NOMO-1 treated with dmso at 0.1 percent for 144 hours (cell line): ENCODE results near the gene IFNAR1.

Experiments
- DNase-seq: peaks from one replicate; lab custom pipeline; 2025; ENCODE audit not compliant: unreplicated experiment; lab: John Stamatoyannopoulos, UW

The IFNAR1 gene

DNA sequence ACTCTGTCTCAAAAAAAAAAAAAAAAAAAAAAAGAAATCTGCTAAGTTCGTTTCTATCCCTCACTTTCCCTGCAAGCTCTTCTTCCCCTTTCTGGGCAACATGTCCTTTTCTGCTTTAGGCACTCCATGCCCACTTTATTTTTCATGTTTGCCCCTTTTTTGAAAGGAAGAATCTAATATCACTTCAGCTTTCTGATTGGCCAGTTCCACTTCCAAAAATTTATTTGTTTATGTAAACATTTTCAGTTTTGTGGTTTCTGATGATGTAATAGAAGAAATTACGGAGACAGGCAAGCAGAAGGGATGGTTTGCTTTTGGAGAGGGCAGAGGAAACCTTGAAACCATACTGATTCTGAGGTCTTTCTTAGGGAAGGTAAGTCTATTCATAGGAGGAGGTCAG, 15.1 kb downstream of the IFNAR1 start:
- no peak for DNase-seq

DNA sequence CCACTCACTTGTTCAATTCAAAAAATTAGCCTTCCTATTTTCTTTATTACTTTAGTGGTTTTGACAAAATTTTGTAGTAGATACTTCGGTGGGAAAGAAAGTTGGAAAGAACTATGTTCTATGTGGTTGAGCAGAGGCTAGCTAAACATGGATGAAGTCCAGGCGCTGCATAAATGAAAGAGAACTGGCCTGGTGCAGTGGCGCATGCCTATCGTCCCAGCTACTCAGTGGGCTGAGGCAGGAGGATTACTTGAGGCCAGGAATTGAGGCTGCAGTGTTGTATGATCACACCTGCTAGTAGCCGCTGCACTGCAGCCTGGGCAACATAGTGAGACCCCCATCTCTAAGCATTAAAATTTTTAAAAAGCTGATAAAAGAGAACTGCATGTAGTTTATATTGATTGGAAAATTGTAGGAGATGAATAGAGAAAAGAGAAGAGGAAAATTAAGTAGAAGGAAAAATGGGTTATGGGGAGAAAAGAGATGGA, 21.0 kb downstream of the IFNAR1 start:
- DNase-seq = no peak

DNA sequence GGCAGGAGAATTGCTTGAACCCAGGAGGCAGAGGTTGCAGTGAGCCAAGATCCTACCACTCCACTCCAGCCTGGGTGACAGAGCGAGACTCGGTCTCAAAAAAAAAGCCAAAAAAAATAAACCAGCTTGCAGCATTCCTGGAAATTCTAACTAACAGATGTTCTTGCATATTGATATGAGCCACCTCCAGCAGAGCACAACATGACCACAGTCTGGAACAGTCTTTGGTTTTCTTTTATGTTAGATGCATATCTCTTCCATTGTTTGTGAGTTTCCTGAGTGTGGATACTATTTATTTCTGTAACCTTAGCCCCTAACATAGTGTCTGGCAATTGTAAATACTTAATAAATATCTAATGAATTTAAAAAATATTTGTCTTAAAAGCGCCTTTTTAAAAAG, 23.9 kb downstream of the IFNAR1 start:
- DNase-seq = no peak

DNA sequence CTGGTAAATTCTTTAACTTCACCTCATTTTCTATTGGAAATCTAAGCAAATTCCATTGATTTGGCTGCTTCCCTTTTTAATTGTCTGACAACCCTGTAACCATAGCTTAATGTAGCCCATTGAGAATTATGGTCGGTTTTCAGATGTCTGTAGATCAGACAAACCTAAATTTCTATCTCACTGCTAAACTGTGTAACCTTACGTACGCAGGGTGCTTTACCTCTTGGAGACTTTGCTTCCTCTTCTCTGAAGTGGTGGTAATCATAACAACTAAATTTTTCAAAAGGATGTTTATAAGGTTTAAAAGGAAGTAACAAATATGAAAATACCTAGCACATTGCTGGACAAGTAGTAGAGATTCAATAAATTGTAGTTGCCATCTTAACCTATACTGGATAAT, 25.9 kb downstream of the IFNAR1 start:
- DNase-seq = no peak

DNA sequence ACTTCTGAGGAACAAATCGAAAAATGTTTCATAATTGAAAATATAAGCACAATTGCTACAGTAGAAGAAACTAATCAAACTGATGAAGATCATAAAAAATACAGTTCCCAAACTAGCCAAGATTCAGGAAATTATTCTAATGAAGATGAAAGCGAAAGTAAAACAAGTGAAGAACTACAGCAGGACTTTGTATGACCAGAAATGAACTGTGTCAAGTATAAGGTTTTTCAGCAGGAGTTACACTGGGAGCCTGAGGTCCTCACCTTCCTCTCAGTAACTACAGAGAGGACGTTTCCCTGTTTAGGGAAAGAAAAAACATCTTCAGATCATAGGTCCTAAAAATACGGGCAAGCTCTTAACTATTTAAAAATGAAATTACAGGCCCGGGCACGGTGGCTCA, 30.6 kb downstream of the IFNAR1 start:
- no peak for DNase-seq

DNA sequence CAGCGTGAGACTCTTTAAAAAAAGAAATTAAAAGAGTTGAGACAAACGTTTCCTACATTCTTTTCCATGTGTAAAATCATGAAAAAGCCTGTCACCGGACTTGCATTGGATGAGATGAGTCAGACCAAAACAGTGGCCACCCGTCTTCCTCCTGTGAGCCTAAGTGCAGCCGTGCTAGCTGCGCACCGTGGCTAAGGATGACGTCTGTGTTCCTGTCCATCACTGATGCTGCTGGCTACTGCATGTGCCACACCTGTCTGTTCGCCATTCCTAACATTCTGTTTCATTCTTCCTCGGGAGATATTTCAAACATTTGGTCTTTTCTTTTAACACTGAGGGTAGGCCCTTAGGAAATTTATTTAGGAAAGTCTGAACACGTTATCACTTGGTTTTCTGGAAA, 31.2 kb downstream of the IFNAR1 start:
- no peak for DNase-seq

DNA sequence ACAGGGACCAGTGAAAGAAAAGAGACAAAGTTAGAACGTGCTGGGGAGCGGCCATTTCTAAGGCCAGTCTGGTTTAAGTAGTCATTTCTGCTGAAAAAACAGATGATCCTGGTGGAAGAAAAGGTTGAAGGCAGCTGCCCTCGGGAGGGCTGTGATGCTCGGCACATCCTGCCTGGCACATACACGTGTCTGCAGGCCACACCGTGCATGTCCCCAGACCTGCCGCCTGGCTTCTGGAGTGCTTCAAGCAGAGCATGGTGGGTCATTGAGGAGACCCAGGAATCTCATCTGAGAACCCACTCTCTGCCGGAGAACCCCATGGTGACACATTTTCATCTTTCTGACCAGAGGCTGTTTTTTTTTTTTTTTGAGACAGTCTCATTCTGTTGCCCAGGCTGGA, 32.4 kb downstream of the IFNAR1 start:
- DNase-seq = no peak

DNA sequence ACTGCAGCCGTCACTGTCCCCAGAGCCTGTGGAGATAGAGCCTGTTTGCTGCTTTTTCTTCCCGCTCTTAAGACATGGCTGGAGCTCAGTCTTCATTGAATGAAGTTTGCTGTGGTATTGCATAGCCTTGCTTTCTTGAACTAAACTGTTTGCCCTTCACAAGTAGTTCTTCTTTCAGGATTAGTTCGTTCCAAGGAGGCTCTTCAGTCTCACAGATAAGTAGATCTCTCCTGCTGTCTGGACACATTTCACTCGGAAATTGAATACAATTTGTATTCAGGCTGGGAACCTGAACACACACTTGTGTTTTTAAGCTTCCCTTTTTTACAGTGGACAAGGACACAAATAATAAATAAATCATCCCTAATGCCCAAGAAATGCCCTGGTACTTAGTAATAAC, 34.7 kb downstream of the IFNAR1 start:
- DNase-seq = no peak

DNA sequence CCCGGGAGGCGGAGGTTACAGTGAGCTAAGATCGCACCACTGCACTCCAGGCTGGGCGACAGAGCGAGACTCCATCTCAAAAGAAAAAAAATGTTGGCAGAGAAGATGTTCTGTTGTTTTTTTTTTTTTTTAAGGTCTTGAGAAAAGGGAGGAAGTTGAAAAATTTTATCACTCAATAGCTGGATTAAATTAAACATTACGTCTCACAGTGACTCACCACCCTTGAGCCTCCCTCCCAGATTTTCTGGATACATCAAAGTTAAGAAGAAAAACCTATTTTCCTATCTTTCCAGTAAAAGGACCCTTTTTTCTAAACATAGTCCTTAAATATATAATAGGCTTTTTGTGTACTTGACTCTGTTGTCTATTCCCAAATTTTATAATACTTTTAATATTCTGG, 35.5 kb downstream of the IFNAR1 start:
- DNase-seq = no peak

DNA sequence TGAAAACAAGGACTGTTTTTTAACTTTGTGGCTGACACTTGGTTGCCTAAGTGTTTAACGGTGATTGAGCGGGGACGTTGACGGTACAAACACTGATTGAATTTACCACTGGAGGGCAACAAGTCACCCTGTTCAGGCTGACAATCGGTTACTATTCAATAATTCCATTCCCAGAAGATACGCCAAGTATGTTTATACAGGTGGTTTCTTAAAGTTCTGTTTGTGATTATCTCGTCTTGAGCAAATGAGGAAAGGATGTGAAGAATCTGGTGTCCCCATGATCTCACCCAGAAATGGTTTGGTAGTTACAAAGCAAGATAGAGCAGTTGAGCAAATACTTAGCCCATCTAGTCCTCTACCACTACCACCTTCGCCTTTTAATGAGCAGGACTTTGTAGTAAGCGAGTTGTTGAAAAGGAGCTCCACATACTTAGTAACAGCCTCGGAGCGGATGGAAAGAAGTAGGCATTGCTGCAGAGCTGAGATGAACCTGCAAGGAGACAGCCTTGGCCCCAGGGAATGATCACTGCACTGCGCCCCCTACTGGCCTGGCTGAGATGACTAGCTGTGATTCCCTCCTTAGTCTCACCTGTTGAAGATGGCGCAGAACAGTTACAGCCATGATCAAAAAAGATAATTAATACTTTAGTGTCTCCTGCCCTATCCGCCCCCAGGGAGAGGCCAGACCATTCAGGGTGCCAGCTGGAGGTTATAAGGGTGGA, 36.3 kb downstream of the IFNAR1 start:
- peak; percentile 51 for DNase-seq

DNA sequence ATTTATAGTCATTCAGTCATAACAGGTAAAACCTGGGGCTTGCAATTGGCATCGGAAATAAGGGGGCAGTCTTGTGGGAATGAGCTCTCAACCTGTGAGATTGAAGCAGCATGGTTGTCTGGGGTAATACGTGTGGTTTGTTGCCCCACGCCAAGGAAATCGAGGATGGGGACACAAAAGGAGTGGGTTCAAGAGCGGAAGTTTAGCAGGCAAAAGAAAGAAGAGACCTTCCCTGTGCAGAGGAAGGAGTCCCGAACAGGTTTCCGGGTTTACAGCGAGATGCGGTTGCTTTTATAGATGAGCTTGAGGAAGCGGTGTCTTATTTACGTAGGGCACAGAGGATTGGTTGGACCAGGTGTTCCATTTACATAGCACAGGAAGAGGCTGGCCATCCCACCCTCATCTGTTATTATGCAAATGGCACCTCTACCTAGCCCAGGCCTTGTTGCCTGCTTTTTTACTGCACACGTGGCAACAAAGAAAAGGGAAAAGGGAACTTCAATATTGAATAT, 37.3 kb downstream of the IFNAR1 start:
- peak; percentile 81 for DNase-seq

DNA sequence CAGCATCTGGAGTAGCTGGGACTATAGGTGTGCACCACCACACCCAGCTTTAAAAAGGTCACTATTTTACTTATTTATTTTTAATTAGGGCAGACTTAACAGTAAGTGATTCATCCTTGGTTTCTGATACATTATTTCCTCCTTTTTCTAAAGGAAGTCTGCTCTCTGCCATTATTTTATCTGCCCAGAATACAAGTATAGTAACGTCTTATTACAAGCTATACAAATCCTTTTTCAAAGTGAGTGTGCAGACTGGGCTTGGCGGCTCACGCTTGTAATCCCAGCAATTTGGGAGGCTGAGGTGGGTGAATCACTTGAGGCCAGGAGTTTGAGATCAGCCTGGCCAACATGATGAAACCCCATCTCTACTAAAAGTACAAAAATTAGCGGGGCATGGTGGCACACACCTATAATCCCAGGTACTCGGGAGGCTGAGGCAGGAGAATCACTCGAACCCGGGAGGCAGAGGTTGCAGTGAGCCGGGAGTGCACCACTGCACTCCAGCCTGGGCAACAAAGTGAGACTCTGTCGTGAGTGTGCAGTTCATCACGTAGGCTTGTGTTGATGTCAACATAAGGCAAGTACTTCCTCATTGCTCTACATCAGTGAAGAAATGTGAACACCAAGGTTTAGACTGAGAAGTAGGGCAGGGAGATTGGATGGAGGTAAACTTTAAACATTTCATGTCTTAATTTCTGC, 39.3 kb downstream of the IFNAR1 start:
- peak; percentile 61 for DNase-seq

DNA sequence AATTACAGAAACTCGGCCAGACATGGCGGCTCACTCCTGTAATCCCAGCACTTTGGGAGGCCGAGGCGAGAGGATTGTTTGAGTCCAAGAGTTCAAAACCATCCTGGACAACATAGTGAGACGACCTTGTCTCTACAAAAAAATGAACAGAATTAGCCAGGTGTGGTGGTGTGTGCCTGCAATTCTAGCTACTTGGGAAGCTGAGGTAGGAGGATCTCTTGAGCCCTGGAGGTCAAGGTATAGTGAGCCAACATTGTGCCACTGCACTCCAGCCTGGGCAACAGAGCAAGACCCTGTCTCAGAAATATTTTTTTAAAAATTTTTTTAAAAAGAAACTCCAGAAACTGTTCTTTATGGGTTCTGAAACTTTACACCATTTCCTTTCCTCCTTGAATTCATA, 40.1 kb downstream of the IFNAR1 start:
- no peak for DNase-seq

DNA sequence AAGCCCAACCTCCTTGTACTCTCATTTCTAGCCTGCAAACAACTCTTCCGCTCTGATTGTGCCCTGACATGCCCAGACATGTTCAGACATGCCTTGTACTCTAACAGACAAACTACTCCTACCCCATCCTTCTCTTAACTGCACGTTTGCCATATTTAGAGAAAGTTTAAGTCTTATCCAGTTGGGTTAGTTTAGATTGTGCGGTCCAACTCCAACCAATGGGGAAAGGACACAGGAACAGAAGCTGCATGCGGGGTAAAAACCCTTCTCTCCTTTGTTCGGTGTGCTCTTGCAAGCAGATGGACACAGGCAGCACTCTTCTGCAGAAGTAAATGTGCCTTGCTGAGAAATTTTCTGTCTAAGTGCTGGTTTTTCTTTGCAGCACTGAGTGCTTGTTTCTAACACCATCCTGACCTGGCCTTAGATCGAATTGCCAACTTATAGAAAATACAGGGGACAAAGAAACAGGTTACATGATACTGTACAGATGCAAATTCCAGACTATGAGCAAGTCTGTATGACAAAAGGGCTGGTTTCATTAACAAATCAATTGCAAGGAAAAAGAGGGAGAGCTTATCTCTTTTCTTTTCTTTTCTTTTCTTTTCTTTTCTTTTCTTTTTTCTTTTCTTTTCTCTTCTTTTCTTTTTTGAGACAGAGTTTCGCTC, 42.7 kb downstream of the IFNAR1 start:
- DNase-seq = no peak

DNA sequence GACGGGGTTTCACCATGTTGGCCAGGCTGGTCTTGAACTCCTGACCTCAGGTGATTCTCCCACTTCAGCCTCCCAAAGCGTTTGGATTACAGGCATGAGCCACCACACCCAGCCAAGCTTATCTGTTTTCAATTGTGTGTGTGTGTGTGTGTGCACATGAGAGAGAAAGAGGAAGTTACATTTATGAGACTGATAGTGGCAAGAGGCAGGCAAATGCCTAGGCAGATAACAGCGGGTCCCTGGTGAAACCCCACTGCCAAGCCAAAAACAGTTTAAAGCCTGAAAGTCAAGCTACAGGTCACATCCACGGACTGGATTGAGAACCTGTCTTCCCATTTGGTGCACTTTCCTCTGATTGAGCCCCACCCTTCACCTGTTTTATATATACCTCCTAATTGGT, 43.4 kb downstream of the IFNAR1 start:
- DNase-seq = peak; percentile 25

DNA sequence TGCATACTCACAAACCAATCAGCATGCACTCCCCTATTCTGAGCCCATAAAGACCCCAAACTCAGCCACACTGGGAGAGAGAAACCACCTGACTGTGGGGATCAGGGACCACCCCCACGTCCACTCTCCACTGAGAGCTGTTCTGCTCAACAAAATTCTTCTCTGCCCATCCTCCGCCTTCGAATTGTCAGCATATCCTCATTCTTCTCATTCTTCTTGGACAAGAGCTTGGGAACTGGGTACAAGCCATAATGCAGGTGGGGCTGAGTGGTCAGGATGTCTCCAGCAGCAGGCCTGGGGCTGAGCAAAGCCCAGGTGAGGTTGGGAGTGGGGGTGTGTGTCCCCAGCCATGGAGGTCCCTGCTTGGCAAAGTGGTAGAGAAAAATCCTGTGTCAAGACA, 43.8 kb downstream of the IFNAR1 start:
- no peak for DNase-seq

DNA sequence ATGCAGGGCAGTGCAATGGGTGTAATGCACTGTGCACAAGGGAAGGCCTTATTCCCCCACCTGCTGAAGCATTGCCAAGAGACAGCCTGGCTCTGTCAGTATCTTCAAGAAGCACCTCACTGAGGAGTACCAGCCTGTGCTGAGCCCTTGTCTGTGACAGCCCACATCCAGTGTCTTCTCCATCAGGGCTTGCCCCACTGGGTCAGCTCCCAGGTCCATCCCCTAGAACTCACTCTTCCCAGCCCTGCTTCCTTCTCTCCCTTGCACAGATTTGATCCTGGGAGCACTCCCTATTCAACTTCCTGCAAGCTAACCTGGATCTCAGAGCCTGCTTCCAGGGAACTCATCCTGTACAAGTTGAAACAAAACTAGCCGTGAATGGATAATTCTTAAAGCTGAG, 44.8 kb downstream of the IFNAR1 start:
- DNase-seq = no peak

DNA sequence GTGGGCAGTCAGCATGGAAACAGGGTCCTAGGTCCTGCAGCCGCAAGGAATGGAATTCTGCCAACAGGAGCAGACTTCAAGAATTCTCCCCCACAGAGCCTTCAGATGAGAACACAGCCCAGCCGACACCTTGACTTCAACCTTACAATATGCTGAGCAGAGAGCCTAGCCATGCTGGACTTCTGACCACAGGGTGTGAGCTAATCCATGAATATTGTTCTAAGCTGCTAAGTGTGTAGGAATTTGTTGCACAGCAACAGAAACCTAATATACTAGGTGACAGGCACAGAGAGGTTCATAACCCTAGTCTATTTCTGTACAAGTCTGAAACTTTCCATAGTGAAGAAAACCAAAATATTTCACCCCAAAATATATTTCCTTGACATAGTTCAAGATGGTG, 45.5 kb downstream of the IFNAR1 start:
- no peak for DNase-seq

DNA sequence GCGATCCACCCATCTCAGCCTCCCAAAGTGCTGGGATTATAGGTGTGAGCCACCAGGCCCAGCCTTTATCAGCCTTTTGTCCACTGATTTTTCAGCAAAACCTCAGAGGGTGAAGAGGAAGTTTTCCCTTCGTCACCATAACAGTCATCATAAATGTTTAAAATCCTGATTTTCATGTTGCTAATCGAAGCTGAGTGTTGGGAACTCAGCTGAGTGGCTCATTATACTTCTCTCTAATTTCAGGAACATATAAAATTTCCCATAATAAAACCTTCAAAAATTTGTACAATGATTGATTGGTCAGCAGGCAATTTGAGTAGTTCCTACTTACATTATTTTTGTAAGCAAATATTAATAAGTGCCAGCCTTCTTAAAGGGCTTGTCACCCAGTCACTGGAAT, 46.6 kb downstream of the IFNAR1 start:
- DNase-seq = no peak

DNA sequence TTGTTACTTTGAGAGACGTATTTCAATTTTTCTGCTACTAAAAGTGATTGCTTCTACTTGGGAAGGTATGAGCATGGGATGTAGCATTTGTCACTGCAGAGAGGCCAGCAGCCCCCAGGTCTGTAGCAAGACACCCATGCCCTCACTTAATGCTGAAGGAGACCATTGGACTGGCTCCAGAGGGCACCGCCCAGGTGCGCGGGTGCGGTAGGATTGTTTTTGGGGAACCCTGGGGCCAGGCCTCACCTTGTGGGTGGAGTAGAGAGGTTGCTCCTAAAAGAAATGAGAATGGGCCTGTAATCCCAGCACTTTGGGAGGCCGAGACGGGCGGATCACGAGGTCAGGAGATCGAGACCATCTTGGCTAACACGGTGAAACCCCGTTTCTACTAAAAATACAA, 47.8 kb downstream of the IFNAR1 start:
- no peak for DNase-seq

DNA sequence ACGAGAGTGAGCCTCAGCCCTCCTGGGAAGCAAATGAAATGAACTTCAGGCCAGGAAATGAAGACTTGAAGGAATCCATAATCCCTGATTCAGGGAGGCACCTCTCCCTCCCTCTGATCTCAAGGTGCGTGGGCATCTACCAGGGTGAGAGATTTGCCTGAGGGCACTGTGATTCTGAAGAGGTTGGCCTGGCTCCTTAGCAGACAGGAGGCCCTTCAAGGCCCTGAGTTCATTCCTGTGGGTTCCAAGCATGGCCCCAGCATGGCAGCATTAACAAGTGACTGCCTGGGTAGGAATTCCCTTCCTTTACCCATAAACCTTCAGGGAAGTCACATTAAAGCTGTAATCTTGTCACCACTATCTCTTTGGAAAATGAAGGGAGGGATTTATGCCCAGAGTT, 48.7 kb downstream of the IFNAR1 start:
- no peak for DNase-seq

DNA sequence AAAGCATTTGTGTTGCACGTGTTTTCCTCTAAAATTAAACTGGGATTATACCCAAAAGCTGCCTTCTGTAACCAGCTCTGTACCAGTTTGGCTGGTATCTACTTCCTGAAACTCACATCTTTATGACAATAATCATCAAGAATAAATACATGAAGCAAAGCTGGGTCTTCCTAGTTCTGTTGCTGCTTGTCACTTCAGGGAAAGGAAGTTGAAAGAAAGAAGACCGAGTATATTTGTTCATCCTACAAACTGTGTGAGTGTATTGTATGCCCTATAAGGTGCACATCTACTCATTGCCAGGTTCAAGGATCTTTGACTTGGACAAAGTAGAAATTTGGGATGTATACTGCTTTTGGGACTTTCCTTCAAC, 49.3 kb downstream of the IFNAR1 start:
- DNase-seq = no peak
